HEK293T (cell line): ENCODE measurements around the gene RAB30.

Source experiments
- CTCF ChIA-PET: fragments of 350-600 bp; formaldehyde crosslinking; extraction: SDS; loops from one replicate; lab custom pipeline; 2021; ENCODE audit warnings: antibody characterized with exemption, inconsistent platforms; lab: Yijun Ruan, JAX
- POLR2A ChIA-PET: fragments of 350-600 bp; formaldehyde crosslinking; extraction: SDS; loops from one replicate; lab custom pipeline; 2020; ENCODE audit warnings: antibody characterized with exemption, inconsistent platforms; lab: Yijun Ruan, JAX
- DNase-seq: peaks from one replicate; pipeline ENCODE4 v3.0.0; 2012; ENCODE audit warnings: mixed read lengths; ENCODE audit errors: extremely low spot score
- ARNT ChIP-seq: fragments of 450-650 bp; IDR thresholded peaks from 2 replicates; pipeline ENCODE4 v1.6.1; 2017; ENCODE audit warnings: mild to moderate bottlenecking
- BHLHE40 ChIP-seq: fragments of 450-650 bp; IDR thresholded peaks from 2 replicates; pipeline ENCODE4 v1.6.1; 2016; ENCODE audit warnings: mild to moderate bottlenecking, moderate library complexity, borderline replicate concordance
- CTBP1 ChIP-seq: fragments of 450-650 bp; IDR thresholded peaks from 2 replicates; pipeline ENCODE4 v1.6.1; 2016; ENCODE audit warnings: borderline replicate concordance
- ELF4 ChIP-seq: fragments of 450-650 bp; IDR thresholded peaks from 2 replicates; pipeline ENCODE4 v1.6.1; 2017; ENCODE audit warnings: antibody characterized with exemption
- FOXA1 ChIP-seq: fragments of 450-650 bp; IDR thresholded peaks from 2 replicates; pipeline ENCODE4 v1.6.1; 2016; ENCODE audit warnings: mild to moderate bottlenecking
- FOXK2 ChIP-seq: fragments of 450-650 bp; IDR thresholded peaks from 2 replicates; pipeline ENCODE4 v1.6.1; 2016; ENCODE audit warnings: mild to moderate bottlenecking
- FOXM1 ChIP-seq: fragments of 450-650 bp; IDR thresholded peaks from 2 replicates; pipeline ENCODE4 v1.6.1; 2017; ENCODE audit warnings: mild to moderate bottlenecking, borderline replicate concordance
- HDGF ChIP-seq: fragments of 450-650 bp; IDR thresholded peaks from 2 replicates; pipeline ENCODE4 v1.6.1; 2017; ENCODE audit warnings: antibody characterized with exemption, borderline replicate concordance
- L3MBTL2 ChIP-seq: fragments of 450-650 bp; conservative IDR thresholded peaks from 2 replicates; pipeline ENCODE4 v1.6.1; 2016; ENCODE audit warnings: mild to moderate bottlenecking
- LEF1 ChIP-seq: fragments of 450-650 bp; IDR thresholded peaks from 2 replicates; pipeline ENCODE4 v1.6.1; 2017; ENCODE audit warnings: mild to moderate bottlenecking, borderline replicate concordance
- NFRKB ChIP-seq: fragments of 450-650 bp; IDR thresholded peaks from 2 replicates; pipeline ENCODE4 v1.6.1; 2016; ENCODE audit warnings: mild to moderate bottlenecking, moderate library complexity
- SP1 ChIP-seq: fragments of 450-650 bp; IDR thresholded peaks from 2 replicates; pipeline ENCODE4 v1.6.1; 2017
- SUZ12 ChIP-seq: fragments of 450-650 bp; IDR thresholded peaks from 2 replicates; pipeline ENCODE4 v1.6.1; 2016; ENCODE audit warnings: mild to moderate bottlenecking
- TARDBP ChIP-seq: fragments of 450-650 bp; IDR thresholded peaks from 2 replicates; pipeline ENCODE4 v1.6.1; 2016
- ZNF384 ChIP-seq: fragments of 450-650 bp; IDR thresholded peaks from 2 replicates; pipeline ENCODE4 v1.6.1; 2016
- TF ChIP-seq, protein P1 (sequence below): fragments of 450-650 bp; IDR thresholded peaks from 2 replicates; pipeline ENCODE4 v1.6.1; 2016

Gene RAB30

DNA sequence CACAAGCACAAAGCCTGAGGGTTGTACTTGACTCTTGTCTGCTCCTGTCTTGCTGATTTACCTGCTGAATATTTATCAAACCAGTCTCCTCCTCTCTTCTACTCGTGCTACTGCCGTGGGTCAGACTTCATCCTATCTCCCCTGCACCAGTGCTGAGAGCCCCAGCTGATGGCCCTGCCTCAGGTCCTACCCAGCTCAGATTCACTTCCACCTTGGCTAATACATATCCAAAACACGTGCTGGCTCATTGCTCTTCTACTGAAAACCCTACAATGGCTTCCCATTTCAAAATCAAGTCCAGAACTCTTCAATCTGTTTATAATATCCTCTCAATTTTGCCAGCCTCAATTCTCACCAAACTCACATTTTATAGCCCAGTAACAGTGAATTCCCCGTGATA, 48.3 kb downstream of the RAB30 start:
- TF ChIP-seq FOXK2: no peak
- TF ChIP-seq SUZ12: no peak
- ChIA-PET CTCF (no interaction called here), POLR2A (interaction anchor here (0.6 kb wide), 1 partner anchor 49 kb away, joined by 3 read pairs; no protein-coding TSS in a partner anchor)
- no peak for DNase-seq

DNA sequence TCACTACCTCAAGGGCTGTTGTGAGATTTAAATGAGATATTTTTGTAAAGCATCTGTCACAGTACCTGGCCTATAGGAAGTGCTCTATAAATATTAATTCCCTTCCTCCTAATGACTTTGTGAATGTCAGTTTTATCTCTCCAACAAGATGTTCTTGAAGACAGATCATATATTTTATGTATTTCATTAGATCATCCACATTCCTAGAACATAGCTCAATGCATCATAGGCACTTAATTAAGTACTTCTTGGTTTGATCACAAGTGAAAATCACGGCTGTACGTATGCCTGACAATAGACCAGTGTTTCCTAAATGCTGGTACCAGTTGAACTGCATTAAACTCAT, 49.9 kb downstream of the RAB30 start:
- DNase-seq: no peak
- ChIA-PET POLR2A (interaction anchor here (0.9 kb wide), 1 partner anchor 49 kb away, joined by 3 read pairs; the partner anchor contains the start of gene RAB30), CTCF (no interaction called here)
- no peak for TF ChIP-seq LEF1
- no peak for TF ChIP-seq ZNF384
- TF ChIP-seq L3MBTL2: no peak
- TF ChIP-seq ELF4: no peak
- no peak for TF ChIP-seq TARDBP
- no peak for TF ChIP-seq ARNT

DNA sequence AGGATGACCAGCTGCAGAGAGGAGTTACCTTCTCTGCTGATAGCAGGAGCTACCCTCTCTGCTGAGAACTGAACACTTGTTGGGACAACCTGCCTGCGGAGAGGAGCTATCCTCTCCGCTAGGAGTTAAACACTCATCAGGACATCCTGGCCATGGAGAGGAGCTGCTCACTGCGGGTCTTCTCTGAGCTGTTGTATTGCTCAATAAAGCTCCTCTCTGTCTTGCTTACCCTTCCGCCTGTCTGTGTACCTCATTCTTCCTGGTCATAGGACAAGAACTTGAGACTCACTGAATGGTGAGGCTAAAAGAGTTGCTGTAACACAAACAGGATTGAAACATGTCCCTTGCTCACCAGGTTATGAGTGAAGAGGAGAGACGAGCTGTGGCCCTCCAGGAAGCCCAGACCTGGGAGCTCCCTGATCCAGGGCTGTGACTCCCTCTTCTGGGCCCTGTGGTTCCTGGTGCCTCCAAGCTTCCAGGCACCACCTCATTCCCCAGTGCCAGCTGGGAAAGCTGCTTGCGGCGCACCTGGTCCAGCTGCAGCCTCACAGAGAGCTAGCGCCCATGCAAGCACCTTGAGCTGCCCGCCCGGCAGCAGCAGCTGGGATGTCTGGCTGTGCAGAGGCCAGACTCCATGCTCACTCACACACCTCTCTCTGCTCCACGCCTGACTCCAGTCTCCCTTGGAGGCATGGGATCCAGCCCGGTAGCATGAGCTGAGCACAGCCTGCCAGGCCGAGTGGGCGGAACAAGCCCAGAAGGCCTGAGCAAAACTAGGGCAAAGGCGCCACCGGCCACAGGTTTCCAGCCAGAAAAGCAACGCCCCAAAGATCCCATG, 50.5 kb downstream of the RAB30 start:
- ChIA-PET CTCF (no interaction called here), POLR2A (no interaction called here)
- no peak for DNase-seq
- TF ChIP-seq ELF4 (no peak), SUZ12 (no peak), FOXK2 (no peak), BHLHE40 (no peak), LEF1 (no peak), FOXM1 (no peak), L3MBTL2 (no peak), ZNF384 (no peak), HDGF (no peak), TARDBP (no peak), NFRKB (no peak)

DNA sequence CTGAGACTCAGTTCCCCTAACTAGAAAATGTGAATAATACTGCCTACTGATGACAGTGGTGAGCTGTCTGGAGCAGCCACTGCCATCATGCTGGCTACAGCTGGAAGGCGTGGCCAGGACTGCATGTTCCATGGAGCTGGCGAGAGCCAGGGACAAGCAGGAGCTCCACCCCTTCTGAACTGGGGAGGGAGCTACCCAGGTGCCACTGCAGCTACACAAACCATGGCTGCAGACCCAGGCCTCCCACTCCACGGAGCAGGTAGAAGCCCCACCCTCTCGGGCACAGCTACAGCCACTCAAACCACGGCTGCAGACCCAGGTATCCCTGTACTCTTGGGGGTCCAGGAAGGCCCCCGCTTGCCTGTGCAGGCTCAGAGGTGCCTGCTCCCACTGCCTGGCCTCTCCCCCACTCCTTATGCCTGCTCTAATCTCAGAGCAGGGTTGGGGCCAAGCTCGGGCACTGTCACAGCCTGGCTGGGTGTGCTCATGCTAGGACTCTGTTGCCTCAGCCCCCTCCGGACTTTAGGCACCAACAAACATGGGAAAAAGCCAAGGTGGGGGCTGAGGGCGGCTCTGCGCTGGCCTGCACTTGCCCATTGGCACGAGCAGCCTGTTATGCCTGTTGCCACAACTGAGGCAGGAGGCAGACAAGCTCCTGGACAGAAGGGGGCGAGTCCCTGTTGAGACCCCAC, 51.7 kb downstream of the RAB30 start:
- ChIA-PET CTCF (no interaction called here), POLR2A (no interaction called here)
- DNase-seq: no peak
- TF ChIP-seq SP1 (no peak), CTBP1 (no peak), ARNT (no peak), SUZ12 (no peak), NFRKB (no peak), ELF4 (no peak), TARDBP (no peak)

DNA sequence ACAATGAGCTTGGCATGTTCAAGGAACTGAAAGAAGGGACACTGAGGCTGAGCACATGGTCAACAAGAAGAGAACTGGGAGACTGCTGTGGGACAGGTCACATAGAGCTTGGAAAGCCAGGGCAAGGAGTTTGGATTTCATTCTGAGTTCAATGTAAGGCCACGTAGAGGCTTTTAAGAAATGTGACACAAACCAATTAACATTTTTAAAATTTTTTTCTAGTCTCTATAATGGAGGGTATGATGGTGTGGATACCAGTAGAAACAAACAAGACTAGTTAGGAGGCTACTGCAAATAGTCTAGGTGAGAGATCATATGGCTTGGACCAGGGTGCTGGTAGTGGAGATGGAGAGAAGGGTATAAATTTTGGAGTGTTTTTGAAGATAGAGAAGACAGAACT, 56.7 kb downstream of the RAB30 start:
- CTCF ChIA-PET: no interaction called here
- TF ChIP-seq HDGF (no peak), BHLHE40 (no peak)
- no peak for DNase-seq
- POLR2A ChIA-PET: no interaction called here

DNA sequence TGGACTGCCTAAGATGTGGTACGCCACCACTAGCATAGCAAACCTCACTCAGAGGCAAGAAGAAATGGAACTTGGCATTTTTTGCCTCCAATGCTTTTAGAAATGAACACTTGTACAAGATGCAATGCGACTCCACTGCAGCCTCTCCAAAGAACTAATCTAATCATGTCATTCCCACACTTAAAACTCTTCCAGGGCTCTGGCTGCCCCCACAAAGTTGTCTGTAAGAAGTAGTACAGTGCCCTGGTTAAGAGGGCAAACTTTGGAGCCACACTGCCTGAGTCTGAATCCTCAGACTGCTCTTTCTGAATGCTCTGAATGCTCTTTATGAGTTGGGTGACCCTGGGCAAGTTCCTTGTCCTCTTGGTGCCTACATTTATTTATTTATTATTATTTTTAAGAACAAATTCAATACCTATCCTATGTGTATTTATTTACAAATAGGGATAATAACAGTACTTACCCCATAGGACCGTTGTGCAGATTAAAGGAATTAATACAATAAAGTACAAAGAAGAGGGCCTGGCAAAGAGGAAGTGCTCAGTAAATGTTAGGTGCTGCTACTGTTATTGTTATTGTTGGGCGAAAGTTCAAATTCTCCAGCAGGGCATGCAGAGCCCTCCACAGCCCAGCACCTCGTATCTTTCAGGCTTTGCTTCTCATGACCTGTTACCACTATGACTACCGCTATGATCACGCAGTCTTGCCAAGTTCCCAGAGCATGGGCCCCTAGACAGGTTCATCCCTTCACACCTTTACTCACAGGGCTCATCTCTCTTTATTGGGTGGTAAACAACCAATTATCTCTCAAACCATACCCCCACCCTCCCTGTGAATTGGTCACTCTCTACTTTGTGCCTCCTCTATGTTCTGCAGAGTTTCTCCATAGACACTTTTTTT, 59.3 kb downstream of the RAB30 start:
- CTCF ChIA-PET: no interaction called here
- no peak for DNase-seq
- POLR2A ChIA-PET: no interaction called here
- TF ChIP-seq FOXM1: no peak
- no peak for TF ChIP-seq FOXA1
- no peak for TF ChIP-seq BHLHE40
- TF ChIP-seq SP1: no peak
- no peak for TF ChIP-seq LEF1
- no peak for TF ChIP-seq HDGF
- no peak for TF ChIP-seq ELF4
- no peak for TF ChIP-seq CTBP1
- TF ChIP-seq ZNF384: no peak
- TF ChIP-seq TARDBP: no peak
- TF ChIP-seq ARNT: no peak
- TF ChIP-seq, protein P1, sequence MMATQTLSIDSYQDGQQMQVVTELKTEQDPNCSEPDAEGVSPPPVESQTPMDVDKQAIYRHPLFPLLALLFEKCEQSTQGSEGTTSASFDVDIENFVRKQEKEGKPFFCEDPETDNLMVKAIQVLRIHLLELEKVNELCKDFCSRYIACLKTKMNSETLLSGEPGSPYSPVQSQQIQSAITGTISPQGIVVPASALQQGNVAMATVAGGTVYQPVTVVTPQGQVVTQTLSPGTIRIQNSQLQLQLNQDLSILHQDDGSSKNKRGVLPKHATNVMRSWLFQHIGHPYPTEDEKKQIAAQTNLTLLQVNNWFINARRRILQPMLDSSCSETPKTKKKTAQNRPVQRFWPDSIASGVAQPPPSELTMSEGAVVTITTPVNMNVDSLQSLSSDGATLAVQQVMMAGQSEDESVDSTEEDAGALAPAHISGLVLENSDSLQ: no peak
- no peak for TF ChIP-seq NFRKB

DNA sequence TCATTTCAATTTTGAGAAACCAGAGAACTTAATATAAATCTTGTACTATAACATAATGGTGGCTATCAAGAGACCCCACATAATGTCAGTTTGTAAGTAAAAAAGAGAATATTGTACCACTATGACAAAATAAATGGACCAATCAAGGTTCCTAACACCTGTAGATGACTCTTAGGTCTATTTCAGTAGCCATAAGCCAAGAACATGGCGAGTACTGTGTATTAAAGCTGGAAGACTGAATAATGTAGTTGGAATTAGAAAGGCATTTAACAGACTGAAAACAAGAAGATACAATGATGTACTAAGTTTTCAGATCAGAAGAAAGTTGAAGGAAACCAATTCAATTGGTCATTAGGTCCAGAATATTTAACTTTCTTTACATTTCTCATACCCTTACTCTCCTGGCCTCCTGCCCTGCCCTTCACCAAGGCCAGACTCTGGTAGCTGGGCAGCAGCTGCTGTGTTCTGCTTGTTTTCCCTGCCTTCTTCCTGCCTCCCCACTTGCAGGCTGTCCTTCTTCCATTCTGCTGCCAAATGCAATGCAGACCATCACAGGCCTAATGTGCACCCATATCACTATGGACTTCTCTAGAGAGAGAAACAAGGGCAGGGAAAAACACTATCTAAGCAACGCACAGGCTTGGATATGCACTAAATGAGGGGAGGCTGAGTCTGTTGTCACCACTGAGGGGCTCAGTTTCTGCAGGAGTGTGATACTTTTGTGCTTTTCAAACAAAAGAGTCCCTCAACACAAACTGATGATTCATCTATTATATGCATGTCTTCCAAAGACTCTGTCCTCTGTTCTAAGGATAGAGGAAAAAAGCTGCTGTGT, 60.1 kb downstream of the RAB30 start:
- ChIA-PET POLR2A (no interaction called here), CTCF (no interaction called here)
- TF ChIP-seq BHLHE40: no peak
- no peak for DNase-seq
